Chondrocyte (in vitro differentiated cells): ENCODE data around the gene RORB. TPM values are rescaled to one million over a fixed set of nuclear protein-coding genes. Genes with fewer than 3 reads are reported as not detected.

Source experiments
- DNase-seq: peaks from one replicate; pipeline ENCODE4 v3.0.0; 2021; ENCODE audit warnings: mixed read lengths, low spot score
- H3K27ac Mint-ChIP-seq: one replicate; pipeline ENCODE4 v1.8.0; 2021; ENCODE audit warnings: mild to moderate bottlenecking, moderate library complexity, mixed read lengths; ENCODE audit not compliant: unreplicated experiment
- H3K27me3 Mint-ChIP-seq: 2 replicates; pipeline ENCODE4 v1.8.0; 2021; ENCODE audit warnings: low read depth, mixed read lengths
- H3K36me3 Mint-ChIP-seq: 2 replicates; pipeline ENCODE4 v1.8.0; 2021; ENCODE audit warnings: low read depth, mixed read lengths
- H3K4me1 Mint-ChIP-seq: 2 replicates; pipeline ENCODE4 v1.8.0; 2021; ENCODE audit warnings: low read depth, mild to moderate bottlenecking, mixed read lengths
- H3K4me3 Mint-ChIP-seq: one replicate; pipeline ENCODE4 v1.8.0; 2021; ENCODE audit warnings: mild to moderate bottlenecking, moderate library complexity, mixed read lengths; ENCODE audit not compliant: unreplicated experiment
- H3K9me3 Mint-ChIP-seq: 2 replicates; pipeline ENCODE4 v1.8.0; 2021; ENCODE audit warnings: low read depth, mixed read lengths
- total RNA-seq: library from RNA; stranded (reverse); gene quantifications from 3 replicates; pipeline ENCODE4 v1.2.1, GENCODE V29; 2021
- TF ChIP-seq, protein P1 (sequence below): fragments of 200-600 bp; sonication (generic); IDR thresholded peaks from 2 replicates; pipeline ENCODE4 v1.5.0; 2021; ENCODE audit warnings: antibody characterized with exemption, mild to moderate bottlenecking, moderate library complexity

The RORB gene
- total RNA-seq, 1 donor from 2014 or later = not detected

DNA sequence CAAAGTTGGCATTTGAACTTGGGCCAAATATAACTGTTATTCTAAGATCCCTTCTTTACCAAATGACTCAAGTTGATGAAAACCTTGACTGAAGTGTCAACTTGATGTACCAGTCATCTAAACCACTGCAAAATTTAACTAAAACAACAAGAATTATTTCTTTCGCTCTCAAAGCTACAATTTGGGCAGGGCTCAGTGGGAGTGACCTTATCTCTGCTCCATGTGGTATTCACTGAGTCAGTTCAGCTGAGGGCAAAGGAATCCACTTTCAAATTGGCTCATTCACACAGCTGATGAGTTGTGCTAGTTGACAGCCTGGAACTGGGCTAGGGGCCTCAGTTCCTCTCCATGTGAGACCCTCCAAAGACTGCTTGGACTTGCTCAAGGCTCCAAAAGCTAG is 166.3 kb downstream of the RORB start:
- no peaks in the 10 kb centered on the region for H3K4me1 Mint-ChIP-seq
- H3K27ac Mint-ChIP-seq = peak overlapping the region; percentile 54
- H3K4me3 Mint-ChIP-seq = no peak overlapping the region
- no peak for DNase-seq
- TF ChIP-seq, protein P1, sequence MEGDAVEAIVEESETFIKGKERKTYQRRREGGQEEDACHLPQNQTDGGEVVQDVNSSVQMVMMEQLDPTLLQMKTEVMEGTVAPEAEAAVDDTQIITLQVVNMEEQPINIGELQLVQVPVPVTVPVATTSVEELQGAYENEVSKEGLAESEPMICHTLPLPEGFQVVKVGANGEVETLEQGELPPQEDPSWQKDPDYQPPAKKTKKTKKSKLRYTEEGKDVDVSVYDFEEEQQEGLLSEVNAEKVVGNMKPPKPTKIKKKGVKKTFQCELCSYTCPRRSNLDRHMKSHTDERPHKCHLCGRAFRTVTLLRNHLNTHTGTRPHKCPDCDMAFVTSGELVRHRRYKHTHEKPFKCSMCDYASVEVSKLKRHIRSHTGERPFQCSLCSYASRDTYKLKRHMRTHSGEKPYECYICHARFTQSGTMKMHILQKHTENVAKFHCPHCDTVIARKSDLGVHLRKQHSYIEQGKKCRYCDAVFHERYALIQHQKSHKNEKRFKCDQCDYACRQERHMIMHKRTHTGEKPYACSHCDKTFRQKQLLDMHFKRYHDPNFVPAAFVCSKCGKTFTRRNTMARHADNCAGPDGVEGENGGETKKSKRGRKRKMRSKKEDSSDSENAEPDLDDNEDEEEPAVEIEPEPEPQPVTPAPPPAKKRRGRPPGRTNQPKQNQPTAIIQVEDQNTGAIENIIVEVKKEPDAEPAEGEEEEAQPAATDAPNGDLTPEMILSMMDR = no peak
- H3K9me3 Mint-ChIP-seq = peaks cover 1% of the 10 kb centered on the region
- no peaks in the 10 kb centered on the region for H3K36me3 Mint-ChIP-seq
- no peaks in the 10 kb centered on the region for H3K27me3 Mint-ChIP-seq

DNA sequence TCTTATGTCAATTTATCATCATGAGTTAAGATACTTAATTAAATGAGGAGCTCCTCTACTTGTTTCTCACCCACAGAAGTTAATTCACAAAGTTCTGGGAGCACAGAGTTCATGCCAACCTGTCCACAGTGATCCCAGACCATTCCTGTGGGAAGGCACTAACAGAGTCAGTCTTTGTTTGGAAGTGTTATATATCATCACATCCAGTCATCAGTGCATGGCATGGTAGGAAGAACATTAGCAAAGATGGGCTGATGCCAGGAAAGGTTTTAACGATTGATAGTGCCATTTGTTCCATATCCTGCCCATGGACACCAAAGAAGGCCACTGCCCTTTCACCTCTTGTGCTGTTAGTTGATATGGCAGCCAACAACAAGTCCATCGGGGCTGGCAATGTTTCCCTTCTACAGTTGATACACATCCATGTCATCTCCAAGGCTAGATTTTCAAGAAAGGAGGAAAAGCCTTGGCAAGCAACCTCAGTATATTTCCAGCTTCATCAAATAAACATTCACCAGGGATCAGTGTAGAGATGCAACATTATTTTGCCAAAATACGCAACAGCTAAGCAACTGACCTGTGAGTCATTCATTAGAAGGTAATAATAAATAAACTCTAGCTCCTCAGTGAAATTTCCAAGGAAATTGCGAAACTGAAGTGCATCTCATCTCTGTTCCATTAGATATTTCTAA is 169.6 kb downstream of the RORB start:
- Mint-ChIP-seq H3K27ac (no peak overlapping the region), H3K36me3 (no peaks in the 10 kb centered on the region), H3K27me3 (peaks cover 7% of the 10 kb centered on the region), H3K4me3 (no peak overlapping the region), H3K4me1 (no peaks in the 10 kb centered on the region), H3K9me3 (peaks cover 3% of the 10 kb centered on the region)
- no peak for DNase-seq
- TF ChIP-seq, protein P1 = no peak

DNA sequence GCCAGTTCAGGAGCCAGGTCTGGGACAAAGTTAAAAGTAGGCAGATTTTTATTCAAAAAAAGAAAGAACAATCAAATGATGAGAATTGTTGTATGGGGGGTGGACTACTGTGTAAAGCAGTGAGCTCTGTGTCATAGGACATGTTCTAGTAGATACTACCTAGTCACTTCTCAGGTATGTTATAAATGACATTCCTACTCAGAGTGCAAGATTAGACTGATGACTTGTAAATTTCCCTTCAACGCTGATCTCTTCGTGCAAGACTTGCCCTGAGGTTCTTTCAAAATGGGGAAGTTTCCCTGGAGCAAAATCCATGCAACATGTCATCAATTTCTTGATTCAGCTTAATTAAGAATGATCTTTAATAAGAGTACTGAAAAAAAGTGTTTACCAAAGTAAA is 175.1 kb downstream of the RORB start:
- Mint-ChIP-seq H3K9me3 (peaks cover 3% of the 10 kb centered on the region), H3K4me3 (no peak overlapping the region), H3K27me3 (peaks cover 17% of the 10 kb centered on the region), H3K4me1 (no peaks in the 10 kb centered on the region), H3K36me3 (no peaks in the 10 kb centered on the region), H3K27ac (no peak overlapping the region)
- TF ChIP-seq, protein P1 = no peak
- DNase-seq = no peak

DNA sequence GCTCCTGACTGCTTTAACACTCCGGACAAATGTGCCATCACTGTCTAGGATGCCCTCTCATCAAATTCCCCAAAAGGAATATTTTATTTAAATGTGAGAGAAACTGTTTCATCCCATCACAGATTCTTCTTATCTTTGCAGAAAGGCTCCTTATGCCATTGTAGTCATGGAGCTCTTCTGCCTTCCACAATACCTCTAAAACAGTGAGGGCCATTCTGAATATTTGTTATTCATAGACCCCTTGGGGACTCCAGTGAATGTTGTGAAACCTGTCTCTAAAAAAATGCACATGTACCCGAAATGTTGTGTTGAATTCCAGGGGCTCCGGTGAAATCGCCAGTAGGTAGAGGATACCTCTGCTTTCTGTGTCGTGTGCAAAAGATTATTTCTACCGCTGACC is 176.9 kb downstream of the RORB start:
- H3K4me3 Mint-ChIP-seq = no peak overlapping the region
- no peak for DNase-seq
- no peaks in the 10 kb centered on the region for H3K36me3 Mint-ChIP-seq
- H3K27ac Mint-ChIP-seq = no peak overlapping the region
- TF ChIP-seq, protein P1 = no peak
- H3K4me1 Mint-ChIP-seq = no peaks in the 10 kb centered on the region
- peaks cover 17% of the 10 kb centered on the region for H3K27me3 Mint-ChIP-seq
- H3K9me3 Mint-ChIP-seq = no peaks in the 10 kb centered on the region

DNA sequence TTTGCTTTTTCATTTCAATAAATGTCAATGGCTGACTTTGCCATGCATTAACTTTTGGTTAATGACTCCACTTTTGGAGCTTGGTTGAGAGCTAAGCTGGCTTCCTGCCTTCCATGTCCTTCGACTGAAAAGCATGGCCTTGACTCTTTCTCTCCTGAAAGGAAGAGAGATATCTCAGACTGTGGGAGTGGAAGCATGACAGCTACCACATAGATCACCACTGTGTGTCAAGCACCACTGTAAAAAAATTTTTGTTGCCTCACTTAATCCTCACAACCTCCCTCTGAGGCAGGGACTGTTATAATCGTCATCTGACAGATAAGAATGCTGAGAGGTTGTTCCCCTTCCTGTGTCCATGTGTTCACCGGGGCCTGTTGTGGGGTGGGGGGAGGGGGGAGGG is 184.8 kb downstream of the RORB start:
- H3K4me3 Mint-ChIP-seq = no peak overlapping the region
- H3K9me3 Mint-ChIP-seq = no peaks in the 10 kb centered on the region
- no peaks in the 10 kb centered on the region for H3K4me1 Mint-ChIP-seq
- no peak for DNase-seq
- TF ChIP-seq, protein P1 = no peak
- peaks cover 4% of the 10 kb centered on the region for H3K27me3 Mint-ChIP-seq
- H3K36me3 Mint-ChIP-seq = no peaks in the 10 kb centered on the region
- no peak overlapping the region for H3K27ac Mint-ChIP-seq
